ENCODE results near the gene QKI.

QKI gene

DNA sequence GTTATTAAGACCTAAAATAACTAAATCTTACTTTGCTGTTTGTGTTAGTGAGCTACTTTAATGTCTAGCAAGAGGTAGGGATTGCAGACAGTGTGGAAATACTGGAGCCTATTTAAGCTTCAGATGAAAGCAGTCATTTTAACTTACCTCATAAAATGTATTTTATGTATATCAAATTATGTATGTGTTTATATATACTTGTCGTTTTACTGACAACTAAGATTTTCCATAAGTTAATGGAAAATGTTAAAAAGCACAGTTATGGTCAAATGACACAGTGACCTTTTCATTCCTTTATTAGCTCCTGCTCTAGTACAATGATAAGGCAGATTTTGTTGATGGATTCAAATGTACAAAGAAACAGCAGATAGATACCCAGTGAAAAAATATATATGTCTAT, 34.6 kb downstream of the QKI start:
- H3K79me2 ChIP-seq (ENCODE audit: insufficient read depth, low read depth), result peaks cover 93% of the 10 kb centered on the region
- no peaks in the 10 kb centered on the region for H3K27me3 ChIP-seq (ENCODE audit: insufficient read depth, low read depth)
- no peak overlapping the region for H3K9ac ChIP-seq
- H2AFZ ChIP-seq (ENCODE audit: low read depth), result no peak overlapping the region
- H3K36me3 ChIP-seq (ENCODE audit: insufficient read depth), result no peaks in the 10 kb centered on the region
- no peak overlapping the region for H3K4me3 ChIP-seq (IDR thresholded peaks at IDR 0.05; ENCODE audit: insufficient read depth, low read depth, low read length)
- peaks cover 14% of the 10 kb centered on the region; the same call in 1 of the 2 replicates for H4K20me1 ChIP-seq (ENCODE audit: insufficient read depth)
- no peak overlapping the region for H3K27ac ChIP-seq
- H3K4me1 ChIP-seq (ENCODE audit: low read depth, poor library complexity, severe bottlenecking), result peaks cover 3% of the 10 kb centered on the region
- no peak overlapping the region for H3K4me2 ChIP-seq
- TF ChIP-seq CTCF (conservative IDR thresholded peaks at IDR 0.05; ENCODE audit: low read depth, low read length), result no peak

DNA sequence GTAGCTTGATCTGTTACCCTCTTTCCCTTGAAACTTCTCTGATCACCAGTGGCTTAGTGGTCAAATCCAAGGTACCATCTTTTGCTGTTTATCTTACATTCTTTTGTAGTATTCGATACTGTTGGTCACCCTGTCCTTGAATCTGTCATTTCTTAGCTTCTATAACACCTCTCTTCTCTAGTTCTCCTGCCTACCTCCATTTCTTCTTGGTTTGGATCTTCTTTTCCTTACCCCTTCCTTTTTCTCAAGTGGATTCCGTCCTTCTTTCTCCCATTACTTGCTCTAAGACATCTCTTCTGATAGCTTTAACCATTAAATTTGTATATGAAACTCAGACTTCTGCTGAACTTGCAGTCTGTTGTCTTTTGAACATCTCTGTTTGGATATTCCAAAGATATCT, 39.9 kb downstream of the QKI start:
- Histone ChIP-seq H3K4me2 (no peak overlapping the region), H3K36me3 (ENCODE audit: insufficient read depth) (no peaks in the 10 kb centered on the region), H4K20me1 (ENCODE audit: insufficient read depth) (peaks cover 8% of the 10 kb centered on the region; the same call in 1 of the 2 replicates), H3K9ac (no peak overlapping the region), H3K4me1 (ENCODE audit: low read depth, poor library complexity, severe bottlenecking) (peaks cover 21% of the 10 kb centered on the region), H3K27me3 (ENCODE audit: insufficient read depth, low read depth) (no peaks in the 10 kb centered on the region), H3K27ac (no peak overlapping the region), H3K4me3 (IDR thresholded peaks at IDR 0.05; ENCODE audit: insufficient read depth, low read depth, low read length) (no peak overlapping the region), H2AFZ (ENCODE audit: low read depth) (no peak overlapping the region), H3K79me2 (ENCODE audit: insufficient read depth, low read depth) (peaks cover 91% of the 10 kb centered on the region)
- no peak for TF ChIP-seq CTCF (conservative IDR thresholded peaks at IDR 0.05; ENCODE audit: low read depth, low read length)

DNA sequence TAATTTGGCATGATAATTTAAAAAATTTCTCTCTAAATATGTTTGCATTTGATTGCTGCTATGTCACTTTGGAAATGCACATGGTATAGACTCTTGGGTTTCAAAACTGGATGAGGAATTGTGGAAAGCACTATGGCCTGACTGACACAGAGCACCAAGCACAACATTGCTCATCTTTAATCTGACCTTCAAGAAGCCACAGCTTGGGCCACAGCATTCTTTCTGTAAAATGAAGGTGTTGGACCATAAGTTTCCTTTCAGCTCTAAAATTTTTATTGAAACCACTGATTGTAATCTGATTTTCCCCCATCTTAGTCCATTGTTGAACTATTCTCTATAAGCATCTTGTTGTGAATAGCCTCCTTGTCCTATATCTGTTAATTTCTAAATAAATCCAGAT, 41.0 kb downstream of the QKI start:
- Histone ChIP-seq H3K79me2 (ENCODE audit: insufficient read depth, low read depth) (peaks cover 93% of the 10 kb centered on the region), H2AFZ (ENCODE audit: low read depth) (no peak overlapping the region), H3K4me2 (no peak overlapping the region), H3K4me1 (ENCODE audit: low read depth, poor library complexity, severe bottlenecking) (peaks cover 29% of the 10 kb centered on the region), H3K36me3 (ENCODE audit: insufficient read depth) (no peaks in the 10 kb centered on the region), H3K4me3 (IDR thresholded peaks at IDR 0.05; ENCODE audit: insufficient read depth, low read depth, low read length) (no peak overlapping the region), H3K27ac (no peak overlapping the region), H3K9ac (no peak overlapping the region), H4K20me1 (ENCODE audit: insufficient read depth) (peaks cover 5% of the 10 kb centered on the region; the same call in 1 of the 2 replicates), H3K27me3 (ENCODE audit: insufficient read depth, low read depth) (no peaks in the 10 kb centered on the region)
- TF ChIP-seq CTCF (conservative IDR thresholded peaks at IDR 0.05; ENCODE audit: low read depth, low read length), result no peak

- H2AFZ ChIP-seq (ENCODE audit: low read depth), result no peak overlapping the region
- no peak for TF ChIP-seq CTCF (conservative IDR thresholded peaks at IDR 0.05; ENCODE audit: low read depth, low read length)
- H3K4me2 ChIP-seq, result no peak overlapping the region
- peaks cover 79% of the 10 kb centered on the region for H3K79me2 ChIP-seq (ENCODE audit: insufficient read depth, low read depth)
- H3K36me3 ChIP-seq (ENCODE audit: insufficient read depth), result no peaks in the 10 kb centered on the region
- peaks cover 29% of the 10 kb centered on the region for H3K4me1 ChIP-seq (ENCODE audit: low read depth, poor library complexity, severe bottlenecking)
- H3K9ac ChIP-seq, result no peak overlapping the region
- no peak overlapping the region for H3K27ac ChIP-seq
- no peaks in the 10 kb centered on the region; the same call in 1 of the 2 replicates for H4K20me1 ChIP-seq (ENCODE audit: insufficient read depth)
- no peaks in the 10 kb centered on the region for H3K27me3 ChIP-seq (ENCODE audit: insufficient read depth, low read depth)
- no peak overlapping the region for H3K4me3 ChIP-seq (IDR thresholded peaks at IDR 0.05; ENCODE audit: insufficient read depth, low read depth, low read length)
Measured at GRCh38 chr6:163457637-163458561, 43.4 kb downstream of the QKI start.
